Heart left ventricle (tissue), 16 donors: Measurements from ENCODE around the gene SYPL1. TPM values are rescaled to one million over a fixed set of nuclear protein-coding genes. Genes with fewer than 3 reads are reported as not detected.
A peak's percentile ranks its signal among the peaks of the same experiment; 100 is the strongest.

Experiments used
- ATAC-seq, 4 donors: fragments of 200-7000 bp; cut with Tn5 transposase; one replicate each; pipeline ENCODE4 v1.9.1; 2020 to 2022; ENCODE audit warnings: moderate library complexity in 4 of 4, mild to moderate bottlenecking in 3 of 4, moderate number of reproducible peaks in 1 of 4
- DNase-seq, 5 donors: peaks; one replicate each; pipeline ENCODE4 v3.0.0-alpha.2; 2020
- H3K27ac ChIP-seq, 12 donors: fragments of 200-600 bp; sonication (generic) in 4 of 12; one replicate each; pipeline versions ENCODE4 v1.5.0 to v1.8.0; 2016 to 2022; ENCODE audit warnings: mild to moderate bottlenecking in 2 of 12
- H3K27me3 ChIP-seq, 9 donors: fragments of 200-600 bp; sonication (generic) in 2 of 9; one replicate each; pipeline versions ENCODE4 v1.5.1 to v1.8.0; 2016 to 2022; ENCODE audit warnings: mild to moderate bottlenecking in 3 of 9
- H3K36me3 ChIP-seq, 9 donors: fragments of 200-600 bp; sonication (generic) in 2 of 9; one replicate each; pipeline versions ENCODE4 v1.5.0 to v1.8.0; 2018 to 2022; ENCODE audit warnings: mild to moderate bottlenecking in 2 of 9
- H3K4me1 ChIP-seq, 12 donors: fragments of 200-600 bp; sonication (generic) in 4 of 12; one replicate each; pipeline versions ENCODE4 v1.5.0 to v1.8.0; 2016 to 2022; ENCODE audit warnings: mild to moderate bottlenecking in 3 of 12
- H3K4me3 ChIP-seq, 12 donors: fragments of 200-600 bp; sonication (generic) in 4 of 12; one replicate each; pipeline versions ENCODE4 v1.5.0 to v1.8.0; 2017 to 2022; ENCODE audit warnings: mild to moderate bottlenecking in 9 of 12, moderate library complexity in 4 of 12
- H3K9me3 ChIP-seq, 12 donors: fragments of 200-600 bp; sonication (generic) in 4 of 12; one replicate each; pipeline versions ENCODE4 v1.5.0 to v1.8.0; 2016 to 2022; ENCODE audit warnings: mild to moderate bottlenecking in 1 of 12
- CTCF ChIP-seq, 12 donors: fragments of 200-600 bp; sonication (generic) in 4 of 12; IDR thresholded peaks; one replicate each; pipeline versions ENCODE4 v1.5.0 to v1.8.0; 2018 to 2022; ENCODE audit warnings: antibody characterized with exemption in 12 of 12, mild to moderate bottlenecking in 5 of 12
- POLR2A ChIP-seq, 2 donors: fragments of 450-650 bp; IDR thresholded peaks; one replicate each; pipeline ENCODE4 v1.6.1; 2017; ENCODE audit warnings: antibody characterized with exemption in 2 of 2, mild to moderate bottlenecking in 2 of 2, moderate library complexity in 2 of 2
- WGBS, 4 donors: extraction: QIAGEN DNeasy Blood & Tissue Kit in 2 of 4; methylation state at CpG; one replicate each; pipeline versions ENCODE4 v1.1.5 to v1.1.7; 2013 to 2018; 5-methylcytosine and 5-hydroxymethylcytosine counted together
- intact Hi-C, 10 donors: fragments of 100-400 bp; cut with DNase I; formaldehyde crosslinking; loops; one replicate each; pipeline versions ENCODE4 v1.11.1 to v1.14.2; 2022
- polyA plus RNA-seq, 2 donors: library from polyadenylated mRNA; stranded (reverse); fragments of 200-250 nt; gene quantifications; one replicate each; pipeline ENCODE4 v1.2.3, GENCODE V29; 2013
- total RNA-seq, 9 donors: library from RNA; depleted of rRNA in 2 of 9; stranded (reverse); fragments of >200 nt in 2 of 9; fragmentation: NEBNext Ultra II Directional in 3 of 9; extraction: Animal tissue kit (Norgen Biotek cat#: 25700) in 3 of 9; gene quantifications; one replicate each; pipeline versions ENCODE4 v1.1.0 to v1.2.4, GENCODE V29; 2016 to 2023
- donor health status: ischemic (EF 13 %, LVEDD 7.1; RV severe dilation, severe dysfunction).
- donor health status: healthy with polysubstance abuse.
- donor health status: DM: no; HTN: yes; CAD: no.
- donor health status: DM: no; HTN: no; CAD: no.
- donor health status: ischemic (EF 25% LVEDD 6.9; RV normal size, moderate dysfunction).
- donor health status: ischemic (EF 25% LVEDD 5.7; RV mildly dilated, moderate dysfunction).
- donor health status: healthy.
- donor health status: DM: yes; HTN: yes; CAD: no.
- donor health status: ischemic (EF 35%, LVEDD 5.7; RV mildly dilated, moderate dysfunction).
- donor health status: nonischemic (EF 11% LVEDD 7.7; RV severe dilation, severe dysfunction).
- donor health status: DM: yes; HTN: yes; CAD: no.
- donor health status: PGD.
- donor health status: ischemic (EF 29% LVEDD 5.4; RV normal size, mild dysfunction).
- donor health status: nonischemic (EF 23%, LVEDD 6.1; RV moderate dilation, normal function).

The SYPL1 gene
- total and polyA plus RNA-seq, 11 donors = 70.6 to 99.8 (median 78.5) TPM

GRCh38 chr7:106057204-106057961, 54.7 kb downstream of the SYPL1 start:
- intact Hi-C loops = loop anchor here in 9 of 10 donors (1.0 to 10.0 kb wide), 7 partner anchors 55 to 407 kb away; partner anchors contain the start of gene SYPL1 (in 1 of the 9)
- Histone ChIP-seq H3K9me3 (no peaks in the 10 kb centered on the region), H3K4me1 (peaks cover 0 to 14% (median 6%) of the 10 kb centered on the region in 12 donors), H3K27ac (peak overlapping the region in 1 of 12 donors; percentile 48), H3K4me3 (no peak overlapping the region), H3K36me3 (no peaks in the 10 kb centered on the region), H3K27me3 (no peaks in the 10 kb centered on the region)
- DNase-seq (no peak), ATAC-seq (no peak)
- peak in 2 of 12 donors; percentile 6 to 28 for TF ChIP-seq CTCF (IDR thresholded peaks at IDR 0.05)
- TF ChIP-seq POLR2A (IDR thresholded peaks at IDR 0.05) = no peak
- WGBS, 4 donors = 75 to 81% (median 78%) methylated on average over 10 of the region's 10 CpGs

GRCh38 chr7:106056513-106057203, 55.5 kb downstream of the SYPL1 start:
- peak; percentile 70 to 93 (median 90) for TF ChIP-seq CTCF (IDR thresholded peaks at IDR 0.05)
- no peak for TF ChIP-seq POLR2A (IDR thresholded peaks at IDR 0.05)
- Histone ChIP-seq H3K27me3 (no peaks in the 10 kb centered on the region), H3K9me3 (no peaks in the 10 kb centered on the region), H3K36me3 (no peaks in the 10 kb centered on the region), H3K4me1 (peaks cover 0 to 14% (median 6%) of the 10 kb centered on the region in 12 donors), H3K27ac (no peak overlapping the region), H3K4me3 (no peak overlapping the region)
- WGBS, 4 donors = 51 to 53% (median 51%) methylated on average over 9 of the region's 9 CpGs
- DNase-seq (peak in 4 of 5 donors; percentile 65 to 71 (median 67)), ATAC-seq (peak; percentile 84 to 94 (median 92))
- intact Hi-C loops = loop anchor here in 9 of 10 donors (1.0 to 10.0 kb wide), 7 partner anchors 56 to 408 kb away; partner anchors contain the start of gene SYPL1 (in 1 of the 9)

DNA sequence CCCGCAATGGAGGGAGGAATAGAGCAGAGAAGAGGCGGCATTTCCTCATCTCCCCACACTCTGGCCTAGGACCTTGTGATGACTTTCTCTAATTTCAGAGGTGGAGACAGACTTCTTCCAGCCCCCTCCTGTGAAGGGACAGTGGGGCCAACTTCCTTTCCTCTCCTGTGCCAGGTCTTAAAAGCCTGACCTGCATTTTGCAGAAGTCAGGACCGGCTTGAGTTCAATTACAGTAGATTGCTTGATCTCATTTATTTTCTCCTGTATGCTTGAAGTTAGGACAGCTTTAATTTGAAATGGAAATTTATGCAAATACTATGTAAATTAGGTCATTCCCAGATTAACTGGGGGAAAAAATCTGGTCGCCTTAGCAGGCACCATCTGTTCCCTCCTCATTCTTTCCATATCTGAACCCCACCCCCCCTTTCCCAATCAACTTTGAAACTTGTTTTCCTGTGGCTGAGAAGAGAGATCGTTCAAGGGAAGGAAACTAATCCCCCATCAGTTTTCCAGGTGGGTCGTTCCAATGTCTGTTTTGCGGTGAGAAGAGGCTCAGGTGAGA, 57.1 kb downstream of the SYPL1 start:
- Histone ChIP-seq H3K27ac (no peak overlapping the region), H3K36me3 (no peaks in the 10 kb centered on the region), H3K4me3 (no peak overlapping the region), H3K4me1 (peaks cover 0 to 24% (median 9%) of the 10 kb centered on the region in 12 donors), H3K27me3 (no peaks in the 10 kb centered on the region), H3K9me3 (no peaks in the 10 kb centered on the region)
- TF ChIP-seq POLR2A (IDR thresholded peaks at IDR 0.05) = no peak
- TF ChIP-seq CTCF (IDR thresholded peaks at IDR 0.05) = no peak
- intact Hi-C loops = loop anchor here in 4 of 10 donors (5.0 to 10.0 kb wide), 3 partner anchors 400 to 410 kb away; no protein-coding TSS in a partner anchor
- no peak for DNase-seq
- WGBS, 4 donors = 82 to 87% (median 84%) methylated on average over 7 of the region's 7 CpGs
- ATAC-seq = no peak
